ENCODE results near the gene P3H2. TPM values are rescaled to one million over a fixed set of nuclear protein-coding genes. Genes with fewer than 3 reads are reported as not detected.
"Not testable (repeated sequence)": the region's sequence is repeated elsewhere in the genome, so short reads cannot be mapped to it uniquely, and the experiment has no call there.

The P3H2 gene
- total RNA-seq (2014; rRNA removed; shearing (Covaris generic)): 12.6 and 30.3 TPM in 2 replicates

DNA sequence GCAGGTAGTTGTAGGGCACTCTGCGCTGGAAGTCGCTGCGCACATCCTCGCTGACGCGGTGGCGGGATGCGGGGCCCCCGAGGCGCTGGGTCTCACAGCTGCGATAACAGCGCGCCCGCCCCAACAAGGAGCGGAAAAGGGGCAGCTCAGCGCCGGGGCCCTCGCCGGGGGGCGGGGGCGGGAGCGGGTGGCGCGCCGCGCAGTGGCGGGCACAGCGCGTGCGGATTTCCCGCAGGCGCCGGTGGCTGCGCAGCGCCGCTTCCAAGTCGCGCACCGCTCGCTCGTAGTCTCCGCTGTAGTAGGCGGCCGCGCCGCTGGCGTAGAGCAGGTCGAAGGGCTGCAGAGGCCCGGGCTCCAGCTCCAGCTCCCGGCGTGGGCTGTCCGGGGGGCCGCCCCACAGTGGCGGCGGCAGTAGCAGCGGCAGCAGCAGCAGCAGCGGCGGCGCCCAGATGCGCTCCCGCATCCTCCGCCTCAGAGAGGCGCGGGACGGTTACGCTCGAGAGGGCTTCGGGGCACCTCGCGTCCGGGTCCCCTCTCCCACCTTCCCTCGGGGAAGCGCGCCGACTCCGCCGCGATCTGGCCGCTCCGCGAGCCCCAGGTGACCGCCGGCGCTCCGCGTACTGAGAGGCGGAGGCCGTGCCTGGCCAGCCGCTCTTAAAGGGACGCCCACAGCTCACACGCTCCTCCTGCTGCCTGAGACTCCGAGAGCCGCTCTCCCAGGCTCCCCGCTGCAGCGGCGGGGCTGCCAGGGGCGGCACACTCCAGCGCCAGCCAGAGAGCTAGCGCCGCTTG is at the start of gene P3H2:
P3H2 (minus strand) TSS at position 629 of the 792 bp plus-strand sequence; CDS start at position 463, 166 bp downstream.
- peak; percentile 77 for DNase-seq (ENCODE audit: low spot score)

DNA sequence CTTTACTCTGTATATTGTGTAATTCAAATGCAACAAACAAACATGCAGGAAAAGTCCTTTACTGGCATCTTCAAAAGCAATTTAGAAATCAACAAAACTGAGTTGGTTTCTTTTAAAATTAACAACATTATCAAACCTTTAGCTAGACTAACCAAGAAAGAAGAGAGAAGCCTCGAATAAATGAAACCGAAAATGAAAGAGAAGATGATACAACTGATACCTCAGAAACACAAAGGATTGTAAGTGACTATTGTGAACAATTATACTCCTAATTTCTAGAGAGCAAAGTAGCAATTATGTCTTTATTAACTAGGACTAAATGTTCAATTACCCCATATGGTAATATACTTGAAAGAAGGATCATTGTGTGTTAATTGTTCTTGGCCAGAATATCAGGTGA is 49.2 kb upstream of the P3H2 start:
- DNase-seq (ENCODE audit: low spot score): no peak

- no peak for DNase-seq (ENCODE audit: low spot score)
Measured at GRCh38 chr3:190169243-190169642, 48.5 kb upstream of the P3H2 start.

- DNase-seq (ENCODE audit: low spot score): no peak
Measured at GRCh38 chr3:190167936-190168680, 47.4 kb upstream of the P3H2 start.

DNA sequence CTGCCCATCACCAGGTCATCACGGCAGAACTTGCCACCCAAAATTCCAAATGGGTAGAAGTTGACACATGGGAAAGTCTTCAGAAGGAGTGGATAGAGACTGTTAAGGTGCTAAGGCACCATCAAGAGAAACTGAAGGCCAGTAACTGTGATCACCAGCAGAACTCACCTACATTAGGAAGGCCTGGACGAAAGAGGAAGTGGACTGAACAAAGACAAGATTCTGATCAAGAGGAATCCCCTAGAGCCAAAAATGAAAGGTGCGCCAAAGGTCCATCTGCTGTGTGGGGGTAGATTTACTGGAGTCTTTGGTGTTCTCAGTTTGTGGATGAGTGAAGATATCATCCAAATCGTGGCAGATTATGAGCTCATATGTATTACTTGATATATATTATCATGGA is 46.3 kb upstream of the P3H2 start:
- no peak for DNase-seq (ENCODE audit: low spot score)

DNA sequence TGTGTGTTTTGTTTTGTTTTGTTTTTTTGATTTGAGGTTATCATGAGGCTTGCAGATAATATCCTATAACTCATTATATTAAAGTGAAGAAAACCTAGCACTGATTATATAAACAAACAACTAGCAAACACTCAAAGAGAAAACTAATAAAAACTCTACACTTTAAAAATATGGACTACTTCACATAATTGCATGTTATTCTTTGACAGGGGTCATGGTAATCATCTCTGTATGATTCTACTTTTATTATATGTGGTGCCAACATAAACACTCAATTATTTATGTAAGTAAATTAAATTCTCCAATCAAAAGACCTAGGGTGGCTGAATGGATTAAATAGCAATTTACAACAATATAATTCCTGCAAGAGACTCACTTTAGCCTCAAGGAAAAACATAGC is 44.6 kb upstream of the P3H2 start:
- DNase-seq (ENCODE audit: low spot score): no peak

- DNase-seq (ENCODE audit: low spot score): not testable (repeated sequence)
Measured at GRCh38 chr3:190162013-190162412, 41.3 kb upstream of the P3H2 start.

DNA sequence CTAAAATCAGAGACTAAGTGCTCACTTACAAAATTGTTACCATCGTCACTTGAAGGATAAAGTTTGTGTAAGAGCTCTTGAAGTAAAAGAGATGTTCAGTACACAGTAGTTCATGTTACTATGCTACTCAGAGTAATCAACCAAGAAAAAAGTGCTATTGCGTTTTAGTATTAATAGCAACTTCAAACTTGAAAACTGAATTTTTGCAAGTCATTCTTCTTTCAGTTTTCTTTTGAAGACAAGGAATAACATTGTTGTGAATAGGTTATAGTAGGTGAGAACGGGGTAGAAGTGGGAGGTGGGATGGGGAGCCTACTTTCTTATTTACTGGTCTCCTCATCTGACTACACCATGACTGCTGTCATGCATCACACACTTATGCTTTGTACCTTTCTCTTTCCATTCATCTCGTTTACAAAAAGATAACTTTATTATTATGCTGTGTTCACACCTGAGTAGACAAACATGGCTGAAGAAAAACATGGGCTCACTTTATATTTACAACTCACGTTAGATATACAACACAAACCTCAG is 39.3 kb upstream of the P3H2 start:
- no peak for DNase-seq (ENCODE audit: low spot score)

- no peak for DNase-seq (ENCODE audit: low spot score)
Measured at GRCh38 chr3:190158261-190158660, 37.6 kb upstream of the P3H2 start.

DNA sequence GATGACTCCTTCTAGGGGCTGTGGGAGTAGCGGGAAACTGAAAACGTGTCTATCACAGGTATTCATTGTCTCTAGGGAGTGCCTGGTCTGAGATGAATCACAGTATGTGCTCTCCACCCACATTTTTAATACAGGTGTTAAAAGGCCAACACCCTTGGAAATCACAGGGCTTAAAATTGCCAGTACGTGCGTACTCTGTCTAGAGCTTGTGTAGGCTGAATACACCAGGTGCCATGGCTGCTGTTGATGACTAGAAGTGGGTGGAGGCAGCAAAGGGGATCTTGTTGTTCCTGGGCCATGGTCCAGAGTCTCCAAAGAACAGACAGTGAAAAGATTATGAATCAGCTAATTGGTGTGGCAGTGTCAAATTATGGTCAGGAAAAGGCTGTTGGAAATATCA is 35.1 kb upstream of the P3H2 start:
- DNase-seq (ENCODE audit: low spot score): no peak

DNA sequence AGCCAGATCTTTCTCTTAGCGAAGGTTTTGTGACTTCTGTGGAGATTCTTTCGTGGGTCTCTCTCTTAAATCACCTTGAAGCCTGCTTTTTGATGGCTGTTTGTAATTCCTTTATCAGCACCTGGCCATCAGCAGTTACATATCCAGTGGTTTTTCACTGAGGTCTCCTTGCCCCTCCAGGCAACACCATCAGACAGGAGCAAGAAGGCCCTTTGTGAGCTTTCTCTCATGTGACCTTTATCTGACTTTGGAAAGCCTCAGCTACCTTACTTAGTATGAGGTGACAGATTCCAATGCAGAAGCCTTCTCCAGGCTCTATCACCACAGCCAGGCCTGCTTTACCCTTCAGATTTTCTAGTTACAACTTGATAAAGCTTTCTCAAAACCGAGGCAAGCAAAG is 30.0 kb upstream of the P3H2 start:
- no peak for DNase-seq (ENCODE audit: low spot score)

DNA sequence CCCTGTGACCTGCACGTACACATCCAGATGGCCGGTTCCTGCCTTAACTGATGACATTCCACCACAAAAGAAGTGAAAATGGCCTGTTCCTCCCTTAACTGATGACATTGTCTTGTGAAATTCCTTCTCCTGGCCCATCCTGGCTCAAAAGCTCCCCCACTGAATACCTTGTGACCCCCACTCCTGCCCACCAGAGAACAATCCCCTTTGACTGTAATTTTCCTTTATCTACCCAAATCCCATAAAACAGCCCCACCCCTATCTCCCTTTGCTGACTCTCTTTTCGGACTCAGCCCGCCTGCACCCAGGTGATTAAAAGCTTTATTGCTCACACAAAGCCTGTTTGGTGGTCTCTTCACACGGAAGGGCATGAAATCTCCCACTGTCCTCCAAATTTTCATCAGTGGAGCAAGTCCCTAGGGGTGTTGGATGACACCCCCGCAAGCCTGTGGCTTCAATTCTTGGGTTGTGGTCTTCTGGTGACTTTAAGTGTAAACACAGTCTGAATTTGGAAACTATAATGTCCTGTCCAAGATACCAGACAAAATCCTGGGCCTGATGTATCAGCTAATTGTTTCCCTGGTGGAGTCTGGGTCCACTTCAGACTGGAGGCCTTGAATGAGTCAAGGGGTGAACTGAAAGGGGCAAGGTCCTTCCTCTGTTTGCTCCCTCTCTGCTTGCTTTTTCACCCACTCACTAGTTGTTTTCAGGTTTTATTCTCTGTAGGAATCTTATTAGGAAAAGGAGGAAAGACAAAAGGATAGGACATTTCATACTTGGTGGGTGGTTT is 29.3 kb upstream of the P3H2 start:
- not testable (repeated sequence) for DNase-seq (ENCODE audit: low spot score)

- not testable (repeated sequence) for DNase-seq (ENCODE audit: low spot score)
Measured at GRCh38 chr3:190144793-190145192, 24.1 kb upstream of the P3H2 start.

DNA sequence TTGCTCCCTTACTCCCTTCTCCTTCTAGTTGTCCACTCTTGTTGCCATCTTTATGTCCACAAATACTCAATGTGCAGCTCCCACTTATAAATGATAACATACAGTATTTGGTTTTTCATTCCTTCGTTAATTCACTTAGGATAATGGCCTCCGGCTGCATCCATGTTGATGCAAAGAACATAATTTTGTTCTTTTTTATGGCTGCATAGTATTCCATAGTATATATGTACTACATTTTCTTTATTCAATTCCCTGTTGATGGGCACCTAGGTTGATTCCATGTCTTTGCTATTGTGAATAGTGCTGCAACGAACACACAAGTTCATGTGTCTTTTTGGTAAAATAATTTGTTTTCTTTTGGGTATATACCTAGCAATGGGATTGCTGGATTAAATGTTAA is 21.3 kb upstream of the P3H2 start:
- DNase-seq (ENCODE audit: low spot score): no peak

DNA sequence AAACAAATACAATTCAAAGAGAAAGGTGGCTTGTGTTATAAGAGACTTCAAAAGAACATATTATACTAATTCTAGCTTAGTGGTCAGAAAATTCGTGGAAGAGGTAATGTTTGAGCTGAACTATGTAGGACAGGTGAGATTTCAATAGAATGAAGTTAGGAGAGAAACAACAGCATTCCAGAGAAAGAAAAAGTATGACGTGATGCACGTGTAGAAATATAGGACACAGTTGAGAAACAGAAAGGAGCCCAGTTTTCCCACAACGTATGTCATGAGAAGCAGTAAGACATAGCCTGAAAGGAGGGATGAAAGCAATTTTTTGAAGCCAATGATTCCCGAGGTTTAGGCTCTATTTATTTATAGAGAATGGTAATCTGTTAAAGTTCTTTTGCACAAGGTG is 18.7 kb upstream of the P3H2 start:
- DNase-seq (ENCODE audit: low spot score): no peak

GRCh38 chr3:190132371-190132770 is 11.7 kb upstream of the P3H2 start:
- no peak for DNase-seq (ENCODE audit: low spot score)

DNA sequence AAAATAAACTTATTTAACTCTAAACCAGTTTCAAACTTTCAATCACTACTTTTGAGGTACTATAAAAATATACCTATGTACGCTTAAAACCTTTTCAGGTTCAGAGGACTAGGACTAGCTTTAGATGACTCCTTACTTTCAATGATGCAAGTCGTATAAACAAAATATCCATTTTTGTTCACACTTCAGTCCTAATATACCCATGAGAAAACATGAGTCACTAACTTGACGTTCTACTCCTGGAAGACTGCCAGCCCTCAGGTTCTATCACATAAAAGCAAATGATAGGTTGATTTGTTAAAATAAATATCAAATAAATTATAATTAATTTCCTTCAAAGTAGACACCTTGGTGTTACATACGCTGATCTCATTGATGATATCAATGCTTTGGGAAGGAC is 10.6 kb upstream of the P3H2 start:
- peak; percentile 45 for DNase-seq (ENCODE audit: low spot score)

DNA sequence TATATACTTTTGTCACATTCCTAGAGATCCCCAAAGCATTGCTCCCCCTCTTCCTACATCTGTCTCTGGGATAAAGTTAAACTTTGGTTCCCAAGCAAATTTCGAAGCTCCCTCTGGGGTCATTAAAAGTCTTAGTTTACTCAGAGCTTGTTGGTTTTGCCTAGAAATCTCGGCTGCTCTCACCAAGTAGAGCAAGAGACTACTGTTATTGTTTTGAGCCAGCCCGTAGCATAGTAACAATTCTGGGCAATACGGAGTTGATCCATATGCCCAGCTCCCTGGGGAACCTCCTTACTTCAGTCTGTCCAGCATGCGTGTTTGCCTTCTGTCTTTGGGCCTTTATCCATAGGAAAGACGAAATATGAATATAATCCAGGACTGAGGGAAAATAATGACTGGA is 10.0 kb upstream of the P3H2 start:
- DNase-seq (ENCODE audit: low spot score): no peak

GRCh38 chr3:190130037-190130436 is 9.3 kb upstream of the P3H2 start:
- no peak for DNase-seq (ENCODE audit: low spot score)

DNA sequence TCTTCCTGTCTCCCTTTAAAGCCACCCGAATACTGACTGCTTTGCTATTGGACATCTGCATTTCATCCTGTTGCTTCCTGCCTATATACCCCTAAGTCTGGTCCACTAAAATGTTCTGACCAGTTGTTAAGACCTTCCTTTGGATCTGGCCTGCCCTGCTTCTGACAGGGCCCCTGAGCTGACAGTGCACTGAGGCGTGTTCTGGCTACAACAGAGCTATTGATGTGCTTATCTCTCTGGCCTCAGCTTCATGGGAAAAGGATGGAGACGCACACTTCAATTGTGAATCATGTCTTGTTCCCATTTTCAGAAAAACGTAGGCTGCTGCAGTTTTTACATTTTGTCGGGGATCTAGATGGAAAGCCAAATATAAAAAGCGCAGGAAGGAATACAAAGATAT is 7.1 kb upstream of the P3H2 start:
- DNase-seq (ENCODE audit: low spot score): no peak

DNA sequence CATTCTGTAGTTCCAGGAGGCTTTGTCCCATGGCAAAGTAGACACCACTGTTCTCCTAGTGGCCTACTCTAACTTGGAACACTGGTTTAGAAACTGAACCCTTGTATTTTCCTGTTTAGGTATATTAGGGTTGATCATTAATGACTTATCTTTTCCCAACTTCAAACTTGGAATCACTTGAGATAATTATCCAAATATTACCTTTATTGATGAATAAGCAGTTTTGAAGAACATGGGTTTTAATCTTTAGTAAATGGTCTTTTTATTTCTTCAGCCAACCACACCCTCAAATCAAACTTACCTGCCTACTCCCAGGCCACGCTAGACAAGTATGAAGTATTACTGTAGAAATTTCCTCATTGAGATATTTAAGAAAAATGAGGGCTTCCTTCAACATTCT is 6.5 kb upstream of the P3H2 start:
- no peak for DNase-seq (ENCODE audit: low spot score)

- no peak for DNase-seq (ENCODE audit: low spot score)
Measured at GRCh38 chr3:190125436-190126068, 4.9 kb upstream of the P3H2 start.
